ENCODE results near the gene CDH13. TPM values are rescaled to one million over a fixed set of nuclear protein-coding genes. Genes with fewer than 3 reads are reported as not detected.

CDH13 gene
- total RNA-seq, 2 experiments from 2014 or later, result not detected

GRCh38 chr16:83307594-83307992 is 680.8 kb downstream of the CDH13 start:
- Histone ChIP-seq H3K4me2 (ENCODE audit: low read length) (no peak overlapping the region), H2AFZ (ENCODE audit: low read length) (no peak overlapping the region), H3K9me2 (ENCODE audit: insufficient read depth, low read length) (no peaks in the 10 kb centered on the region), H3K4me1 (ENCODE audit: insufficient read depth, low read length, poor library complexity, severe bottlenecking) (no peaks in the 10 kb centered on the region), H3K27ac (ENCODE audit: low read depth, low read length, poor library complexity, severe bottlenecking) (no peak overlapping the region), H3K9me3 (ENCODE audit: low read length) (no peaks in the 10 kb centered on the region), H3K4me3 (ENCODE audit: low read depth, low read length, poor library complexity, severe bottlenecking) (no peak overlapping the region), H3K79me2 (ENCODE audit: insufficient read depth, low read depth, low read length) (no peaks in the 10 kb centered on the region), H4K20me1 (ENCODE audit: insufficient read depth, low read length) (no peaks in the 10 kb centered on the region), H3K36me3 (ENCODE audit: insufficient read depth, low read length) (no peaks in the 10 kb centered on the region)
- CTCF ChIA-PET (ENCODE audit: unreplicated experiment), result no interaction called here
- intact Hi-C loops (cut with micrococcal nuclease; ENCODE audit: unreplicated experiment), result no loop called here
- no TSS peak for BruUV-seq (replicated peaks)
- no peak for DNase-seq (ENCODE audit: low spot score)
- TF ChIP-seq CTCF (conservative IDR thresholded peaks at IDR 0.05; ENCODE audit: low read length) (no peak), EZH2phosphoT487 (IDR thresholded peaks at IDR 0.05; ENCODE audit: borderline replicate concordance, low read depth, low read length) (no peak)
- POLR2A ChIA-PET, result interaction anchor here (0.6 to 1.0 kb wide), 2 partner anchors 10 to 1440 kb away, joined by 3 read pairs; no protein-coding TSS in a partner anchor

- H3K9me3 ChIP-seq (ENCODE audit: low read length), result no peaks in the 10 kb centered on the region
- DNase-seq (ENCODE audit: low spot score), result no peak
- H2AFZ ChIP-seq (ENCODE audit: low read length), result no peak overlapping the region
- no peaks in the 10 kb centered on the region for H3K4me1 ChIP-seq (ENCODE audit: insufficient read depth, low read length, poor library complexity, severe bottlenecking)
- POLR2A ChIA-PET, result interaction anchor here (1.0 kb wide), 1 partner anchor 9 kb away, joined by 3 read pairs; no protein-coding TSS in a partner anchor
- no peaks in the 10 kb centered on the region for H4K20me1 ChIP-seq (ENCODE audit: insufficient read depth, low read length)
- CTCF ChIA-PET (ENCODE audit: unreplicated experiment), result no interaction called here
- TF ChIP-seq CTCF (conservative IDR thresholded peaks at IDR 0.05; ENCODE audit: low read length), result no peak
- no peak for TF ChIP-seq EZH2phosphoT487 (IDR thresholded peaks at IDR 0.05; ENCODE audit: borderline replicate concordance, low read depth, low read length)
- H3K27ac ChIP-seq (ENCODE audit: low read depth, low read length, poor library complexity, severe bottlenecking), result no peak overlapping the region
- H3K4me3 ChIP-seq (ENCODE audit: low read depth, low read length, poor library complexity, severe bottlenecking), result no peak overlapping the region
- intact Hi-C loops (cut with micrococcal nuclease; ENCODE audit: unreplicated experiment), result no loop called here
- no peaks in the 10 kb centered on the region for H3K36me3 ChIP-seq (ENCODE audit: insufficient read depth, low read length)
- no peaks in the 10 kb centered on the region for H3K9me2 ChIP-seq (ENCODE audit: insufficient read depth, low read length)
- H3K79me2 ChIP-seq (ENCODE audit: insufficient read depth, low read depth, low read length), result no peaks in the 10 kb centered on the region
- BruUV-seq (replicated peaks), result no TSS peak
- H3K4me2 ChIP-seq (ENCODE audit: low read length), result no peak overlapping the region
These were observed 681.6 kb downstream of the CDH13 start for GRCh38 chr16:83308414-83308813.

- TF ChIP-seq CTCF (conservative IDR thresholded peaks at IDR 0.05; ENCODE audit: low read length) (no peak), EZH2phosphoT487 (IDR thresholded peaks at IDR 0.05; ENCODE audit: borderline replicate concordance, low read depth, low read length) (no peak)
- H3K36me3 ChIP-seq (ENCODE audit: insufficient read depth, low read length), result no peaks in the 10 kb centered on the region
- no peak overlapping the region for H2AFZ ChIP-seq (ENCODE audit: low read length)
- no peaks in the 10 kb centered on the region for H3K9me3 ChIP-seq (ENCODE audit: low read length)
- no peak overlapping the region for H3K27ac ChIP-seq (ENCODE audit: low read depth, low read length, poor library complexity, severe bottlenecking)
- H4K20me1 ChIP-seq (ENCODE audit: insufficient read depth, low read length), result no peaks in the 10 kb centered on the region
- H3K9me2 ChIP-seq (ENCODE audit: insufficient read depth, low read length), result no peaks in the 10 kb centered on the region
- no peak for DNase-seq (ENCODE audit: low spot score)
- ChIA-PET POLR2A (no interaction called here), CTCF (ENCODE audit: unreplicated experiment) (no interaction called here)
- H3K79me2 ChIP-seq (ENCODE audit: insufficient read depth, low read depth, low read length), result no peaks in the 10 kb centered on the region
- intact Hi-C loops (cut with micrococcal nuclease; ENCODE audit: unreplicated experiment), result no loop called here
- no TSS peak for BruUV-seq (replicated peaks)
- H3K4me1 ChIP-seq (ENCODE audit: insufficient read depth, low read length, poor library complexity, severe bottlenecking), result no peaks in the 10 kb centered on the region
- H3K4me2 ChIP-seq (ENCODE audit: low read length), result no peak overlapping the region
- H3K4me3 ChIP-seq (ENCODE audit: low read depth, low read length, poor library complexity, severe bottlenecking), result no peak overlapping the region
These were observed 684.0 kb downstream of the CDH13 start for GRCh38 chr16:83310816-83311215.

Measured in OCI-LY7 (cell line).